SJSA1 (cell line): ENCODE measurements around the gene ACACB. TPM values are rescaled to one million over a fixed set of nuclear protein-coding genes. Genes with fewer than 3 reads are reported as not detected.

Experiments used
- DNase-seq, 2 experiments: peaks; one replicate each; pipeline ENCODE4 v3.0.0-alpha.2; 2015 to 2020; ENCODE audit warnings: low spot score in 2 of 2, low read depth in 1 of 2
- H3K27ac ChIP-seq: fragments of 250-450 bp; sonication (Bioruptor Pico); 2 replicates; pipeline ENCODE4 v1.5.1; 2020; ENCODE audit warnings: mild to moderate bottlenecking, moderate library complexity
- H3K27me3 ChIP-seq: fragments of 250-450 bp; sonication (Bioruptor Pico); replicated peaks from 2 replicates; pipeline ENCODE4 v1.5.1; 2020; ENCODE audit warnings: mild to moderate bottlenecking, moderate library complexity
- H3K36me3 ChIP-seq: fragments of 250-450 bp; sonication (Bioruptor Pico); 2 replicates; pipeline ENCODE4 v1.5.1; 2020; ENCODE audit warnings: mild to moderate bottlenecking
- H3K4me1 ChIP-seq: fragments of 250-450 bp; sonication (Bioruptor Pico); replicated peaks from 2 replicates; pipeline ENCODE4 v1.6.1; 2021; ENCODE audit warnings: mild to moderate bottlenecking
- H3K4me3 ChIP-seq: fragments of 250-450 bp; sonication (Bioruptor Pico); 2 replicates; pipeline ENCODE4 v1.5.1; 2020; ENCODE audit warnings: mild to moderate bottlenecking
- H3K9me3 ChIP-seq: fragments of 250-450 bp; sonication (Bioruptor Pico); replicated peaks from 2 replicates; pipeline ENCODE4 v1.5.1; 2020; ENCODE audit warnings: mild to moderate bottlenecking
- total RNA-seq: library from RNA; depleted of rRNA; stranded (reverse); fragments of >200 nt; shearing (Covaris generic); gene quantifications from 2 replicates; pipeline ENCODE4 v1.2.3, GENCODE V29; 2014

Gene ACACB
- total RNA-seq, 1 experiment from 2014 or later: 1.2 TPM

- DNase-seq: no peak
- H3K9me3 ChIP-seq: no peaks in the 10 kb centered on the region
- peaks cover 3% of the 10 kb centered on the region; the same call in 1 of the 2 replicates for H3K4me1 ChIP-seq
- no peaks in the 10 kb centered on the region for H3K36me3 ChIP-seq
- H3K4me3 ChIP-seq: no peak overlapping the region
- no peak overlapping the region for H3K27ac ChIP-seq
- H3K27me3 ChIP-seq: no peaks in the 10 kb centered on the region
Observed at GRCh38 chr12:109116611-109116949, 193 bp downstream of the ACACB start.

GRCh38 chr12:109120095-109120494 is 3.7 kb downstream of the ACACB start:
- no peak for DNase-seq
- H3K27ac ChIP-seq: no peak overlapping the region
- H3K27me3 ChIP-seq: no peaks in the 10 kb centered on the region
- no peaks in the 10 kb centered on the region for H3K4me1 ChIP-seq
- no peak overlapping the region for H3K4me3 ChIP-seq
- H3K9me3 ChIP-seq: no peaks in the 10 kb centered on the region
- H3K36me3 ChIP-seq: no peaks in the 10 kb centered on the region

GRCh38 chr12:109120557-109120956 is 4.2 kb downstream of the ACACB start:
- no peak for DNase-seq
- no peak overlapping the region for H3K27ac ChIP-seq
- H3K9me3 ChIP-seq: no peaks in the 10 kb centered on the region
- H3K27me3 ChIP-seq: no peaks in the 10 kb centered on the region
- no peak overlapping the region for H3K4me3 ChIP-seq
- H3K36me3 ChIP-seq: no peaks in the 10 kb centered on the region
- H3K4me1 ChIP-seq: no peaks in the 10 kb centered on the region

- H3K4me1 ChIP-seq: no peaks in the 10 kb centered on the region
- H3K27ac ChIP-seq: no peak overlapping the region
- DNase-seq: no peak
- H3K9me3 ChIP-seq: no peaks in the 10 kb centered on the region
- no peaks in the 10 kb centered on the region for H3K27me3 ChIP-seq
- H3K36me3 ChIP-seq: no peaks in the 10 kb centered on the region
- no peak overlapping the region for H3K4me3 ChIP-seq
Observed at GRCh38 chr12:109121346-109121880, 5.0 kb downstream of the ACACB start.

- Histone ChIP-seq H3K36me3 (no peaks in the 10 kb centered on the region), H3K4me1 (no peaks in the 10 kb centered on the region), H3K27ac (no peak overlapping the region), H3K4me3 (no peak overlapping the region), H3K9me3 (no peaks in the 10 kb centered on the region), H3K27me3 (no peaks in the 10 kb centered on the region)
- no peak for DNase-seq
Observed at GRCh38 chr12:109124878-109125648, 8.7 kb downstream of the ACACB start.

GRCh38 chr12:109125791-109126190 is 9.4 kb downstream of the ACACB start:
- H3K4me1 ChIP-seq: no peaks in the 10 kb centered on the region
- DNase-seq: no peak
- H3K36me3 ChIP-seq: no peaks in the 10 kb centered on the region
- no peak overlapping the region for H3K4me3 ChIP-seq
- no peaks in the 10 kb centered on the region for H3K27me3 ChIP-seq
- H3K27ac ChIP-seq: no peak overlapping the region
- H3K9me3 ChIP-seq: no peaks in the 10 kb centered on the region

GRCh38 chr12:109126784-109127183 is 10.4 kb downstream of the ACACB start:
- Histone ChIP-seq H3K27ac (no peak overlapping the region), H3K36me3 (no peaks in the 10 kb centered on the region), H3K4me1 (no peaks in the 10 kb centered on the region), H3K27me3 (no peaks in the 10 kb centered on the region), H3K9me3 (no peaks in the 10 kb centered on the region), H3K4me3 (no peak overlapping the region)
- DNase-seq: no peak

GRCh38 chr12:109127533-109128242 is 11.3 kb downstream of the ACACB start:
- Histone ChIP-seq H3K36me3 (no peaks in the 10 kb centered on the region), H3K9me3 (no peaks in the 10 kb centered on the region), H3K27ac (no peak overlapping the region)

GRCh38 chr12:109130297-109131153 is 14.1 kb downstream of the ACACB start:
- no peaks in the 10 kb centered on the region for H3K4me1 ChIP-seq
- DNase-seq: no peak
- no peaks in the 10 kb centered on the region for H3K27me3 ChIP-seq
- H3K36me3 ChIP-seq: no peaks in the 10 kb centered on the region
- H3K9me3 ChIP-seq: no peaks in the 10 kb centered on the region
- H3K4me3 ChIP-seq: no peak overlapping the region
- H3K27ac ChIP-seq: no peak overlapping the region

More at GRCh38 chr12:109127533-109128242, 11.3 kb downstream of the ACACB start:
- Histone ChIP-seq H3K4me1 (no peaks in the 10 kb centered on the region), H3K27me3 (no peaks in the 10 kb centered on the region), H3K4me3 (no peak overlapping the region)
- no peak for DNase-seq

- H3K27me3 ChIP-seq: no peaks in the 10 kb centered on the region
- H3K9me3 ChIP-seq: no peaks in the 10 kb centered on the region
- H3K4me1 ChIP-seq: no peaks in the 10 kb centered on the region
- no peak overlapping the region for H3K27ac ChIP-seq
- H3K4me3 ChIP-seq: no peak overlapping the region
- no peak for DNase-seq
- H3K36me3 ChIP-seq: no peaks in the 10 kb centered on the region
Observed at GRCh38 chr12:109131154-109132050, 15.0 kb downstream of the ACACB start.

- Histone ChIP-seq H3K36me3 (no peaks in the 10 kb centered on the region), H3K4me1 (no peaks in the 10 kb centered on the region)
- DNase-seq: no peak
Observed at GRCh38 chr12:109134186-109134917, 18.0 kb downstream of the ACACB start.

GRCh38 chr12:109137055-109137454 is 20.7 kb downstream of the ACACB start:
- no peaks in the 10 kb centered on the region for H3K4me1 ChIP-seq
- H3K36me3 ChIP-seq: no peaks in the 10 kb centered on the region
- H3K4me3 ChIP-seq: no peak overlapping the region
- DNase-seq: no peak
- H3K27ac ChIP-seq: no peak overlapping the region
- H3K27me3 ChIP-seq: no peaks in the 10 kb centered on the region
- H3K9me3 ChIP-seq: no peaks in the 10 kb centered on the region

More at GRCh38 chr12:109134186-109134917, 18.0 kb downstream of the ACACB start:
- Histone ChIP-seq H3K27ac (no peak overlapping the region), H3K9me3 (no peaks in the 10 kb centered on the region), H3K4me3 (no peak overlapping the region), H3K27me3 (no peaks in the 10 kb centered on the region)
